HFFc6 (cell line): Measurements from ENCODE around the gene CFAP107. TPM values are rescaled to one million over a fixed set of nuclear protein-coding genes. Genes with fewer than 3 reads are reported as not detected.

ENCODE experiments used
- DNase-seq: peaks from one replicate; pipeline ENCODE4 v3.0.0-alpha.2; 2018
- H3K27ac Mint-ChIP-seq: 2 replicates; pipeline ENCODE4 v1.8.0; 2020; ENCODE audit warnings: mild to moderate bottlenecking, mixed read lengths
- H3K27me3 Mint-ChIP-seq: 2 replicates; pipeline ENCODE4 v1.8.0; 2021; ENCODE audit warnings: mild to moderate bottlenecking, moderate library complexity, mixed read lengths; ENCODE audit not compliant: insufficient read depth
- H3K36me3 Mint-ChIP-seq: 2 replicates; pipeline ENCODE4 v1.8.0; 2021; ENCODE audit warnings: low read depth, mixed read lengths
- H3K4me1 Mint-ChIP-seq: 2 replicates; pipeline ENCODE4 v1.8.0; 2020; ENCODE audit warnings: low read depth, mixed read lengths
- H3K4me3 Mint-ChIP-seq: 2 replicates; pipeline ENCODE4 v1.8.0; 2020; ENCODE audit warnings: mild to moderate bottlenecking, moderate library complexity, mixed read lengths
- H3K9me3 Mint-ChIP-seq: 2 replicates; pipeline ENCODE4 v1.8.0; 2020; ENCODE audit warnings: mild to moderate bottlenecking, mixed read lengths
- total RNA-seq, 6 experiments: library from RNA; stranded (reverse); fragmentation: NEBNext Ultra II Directional; extraction: Animal tissue kit (Norgen Biotek cat#: 25700); gene quantifications; 2 replicates in 1 of 6; 3 replicates in 5 of 6; pipeline ENCODE4 v1.2.3, GENCODE V29; 2021
- TF ChIP-seq, protein P1 (sequence below): fragments of 200-600 bp; sonication (generic); IDR thresholded peaks from 2 replicates; pipeline ENCODE4 v1.5.0; 2021; ENCODE audit warnings: antibody characterized with exemption, mild to moderate bottlenecking

Gene CFAP107
- total RNA-seq, 6 experiments from 2014 or later: not detected

GRCh38 chr1:12798911-12799310 is 52.9 kb downstream of the CFAP107 start:
- Mint-ChIP-seq H3K27me3 (no peaks in the 10 kb centered on the region), H3K4me3 (no peak overlapping the region), H3K27ac (no peak overlapping the region), H3K4me1 (no peaks in the 10 kb centered on the region), H3K36me3 (no peaks in the 10 kb centered on the region), H3K9me3 (peaks cover 33% of the 10 kb centered on the region)
- DNase-seq: no peak
- TF ChIP-seq, protein P1, sequence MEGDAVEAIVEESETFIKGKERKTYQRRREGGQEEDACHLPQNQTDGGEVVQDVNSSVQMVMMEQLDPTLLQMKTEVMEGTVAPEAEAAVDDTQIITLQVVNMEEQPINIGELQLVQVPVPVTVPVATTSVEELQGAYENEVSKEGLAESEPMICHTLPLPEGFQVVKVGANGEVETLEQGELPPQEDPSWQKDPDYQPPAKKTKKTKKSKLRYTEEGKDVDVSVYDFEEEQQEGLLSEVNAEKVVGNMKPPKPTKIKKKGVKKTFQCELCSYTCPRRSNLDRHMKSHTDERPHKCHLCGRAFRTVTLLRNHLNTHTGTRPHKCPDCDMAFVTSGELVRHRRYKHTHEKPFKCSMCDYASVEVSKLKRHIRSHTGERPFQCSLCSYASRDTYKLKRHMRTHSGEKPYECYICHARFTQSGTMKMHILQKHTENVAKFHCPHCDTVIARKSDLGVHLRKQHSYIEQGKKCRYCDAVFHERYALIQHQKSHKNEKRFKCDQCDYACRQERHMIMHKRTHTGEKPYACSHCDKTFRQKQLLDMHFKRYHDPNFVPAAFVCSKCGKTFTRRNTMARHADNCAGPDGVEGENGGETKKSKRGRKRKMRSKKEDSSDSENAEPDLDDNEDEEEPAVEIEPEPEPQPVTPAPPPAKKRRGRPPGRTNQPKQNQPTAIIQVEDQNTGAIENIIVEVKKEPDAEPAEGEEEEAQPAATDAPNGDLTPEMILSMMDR: no peak

GRCh38 chr1:12799730-12800129 is 53.7 kb downstream of the CFAP107 start:
- H3K9me3 Mint-ChIP-seq: peaks cover 41% of the 10 kb centered on the region

GRCh38 chr1:12809933-12810332 is 63.9 kb downstream of the CFAP107 start:
- Mint-ChIP-seq H3K27ac (no peak overlapping the region), H3K4me1 (no peaks in the 10 kb centered on the region), H3K36me3 (no peaks in the 10 kb centered on the region), H3K9me3 (peaks cover 72% of the 10 kb centered on the region), H3K4me3 (no peak overlapping the region), H3K27me3 (peaks cover 2% of the 10 kb centered on the region; the same call in 1 of the 2 replicates)
- TF ChIP-seq, protein P1: no peak
- DNase-seq: no peak

More at GRCh38 chr1:12799730-12800129, 53.7 kb downstream of the CFAP107 start:
- no peak overlapping the region for H3K4me3 Mint-ChIP-seq
- TF ChIP-seq, protein P1: no peak
- H3K36me3 Mint-ChIP-seq: no peaks in the 10 kb centered on the region
- DNase-seq: no peak
- no peaks in the 10 kb centered on the region for H3K27me3 Mint-ChIP-seq
- no peak overlapping the region for H3K27ac Mint-ChIP-seq
- no peaks in the 10 kb centered on the region for H3K4me1 Mint-ChIP-seq

DNA sequence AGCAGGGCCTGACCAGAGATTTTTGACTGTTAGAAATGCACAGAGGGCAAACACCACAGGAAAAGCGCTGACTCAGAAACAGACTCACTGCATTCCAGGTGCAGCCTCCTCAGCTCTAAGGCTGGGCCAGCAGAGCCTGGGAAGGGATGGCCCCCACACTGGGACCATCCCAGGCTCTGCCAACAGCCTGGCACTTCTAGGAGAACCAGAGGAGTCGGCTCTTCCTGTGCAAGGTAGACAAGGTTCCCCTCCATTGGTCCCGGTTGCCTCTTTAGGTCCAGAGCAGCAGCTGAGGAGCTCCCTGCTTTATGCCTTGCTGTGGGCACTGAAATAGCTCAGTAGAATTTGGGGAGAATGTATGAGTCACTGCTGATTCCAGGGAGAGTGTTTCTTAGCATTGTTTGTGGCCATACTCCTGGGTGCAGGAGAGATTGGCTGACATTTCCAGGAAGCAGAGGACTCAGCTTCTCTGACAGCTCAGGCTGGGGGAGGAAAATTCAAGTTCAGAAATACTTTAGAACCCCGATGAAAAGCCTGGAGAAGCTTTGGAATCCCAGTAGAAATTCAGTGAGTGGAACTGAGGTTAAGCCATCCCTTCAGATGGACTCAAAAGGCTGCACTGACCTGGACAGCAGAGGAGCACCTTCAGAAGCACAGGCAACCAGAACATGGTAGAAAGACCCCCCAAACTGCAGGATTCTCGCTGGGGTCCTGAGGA is 64.8 kb downstream of the CFAP107 start:
- TF ChIP-seq, protein P1: no peak
- no peak overlapping the region for H3K4me3 Mint-ChIP-seq
- peaks cover 2% of the 10 kb centered on the region; the same call in 1 of the 2 replicates for H3K27me3 Mint-ChIP-seq
- peaks cover 69% of the 10 kb centered on the region for H3K9me3 Mint-ChIP-seq
- H3K4me1 Mint-ChIP-seq: no peaks in the 10 kb centered on the region
- DNase-seq: no peak
- no peaks in the 10 kb centered on the region for H3K36me3 Mint-ChIP-seq
- H3K27ac Mint-ChIP-seq: no peak overlapping the region

DNA sequence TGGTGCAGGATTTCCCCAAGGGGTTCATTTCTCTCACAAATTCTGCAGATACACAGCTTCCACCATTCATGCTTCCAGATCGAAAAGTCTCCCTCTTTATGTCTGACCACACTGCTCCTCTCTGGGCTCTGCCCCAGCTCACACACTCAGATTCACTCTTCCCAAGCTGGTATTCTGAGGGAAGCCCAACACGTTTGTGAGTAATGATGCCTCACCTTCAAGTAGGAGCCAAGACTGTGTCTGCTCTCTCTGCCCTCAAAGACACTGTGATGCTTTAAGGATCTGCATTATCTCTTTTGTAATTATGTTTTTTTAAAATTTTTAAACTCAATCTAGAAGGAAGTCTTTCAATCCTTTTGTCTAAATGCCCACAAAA is 65.4 kb downstream of the CFAP107 start:
- H3K4me1 Mint-ChIP-seq: no peaks in the 10 kb centered on the region
- no peaks in the 10 kb centered on the region for H3K36me3 Mint-ChIP-seq
- peaks cover 63% of the 10 kb centered on the region for H3K9me3 Mint-ChIP-seq
- H3K27ac Mint-ChIP-seq: no peak overlapping the region
- H3K4me3 Mint-ChIP-seq: no peak overlapping the region
- TF ChIP-seq, protein P1: no peak
- peaks cover 2% of the 10 kb centered on the region; the same call in 1 of the 2 replicates for H3K27me3 Mint-ChIP-seq
- no peak for DNase-seq

Other genes with a start within 250 kb of the CFAP107 start
- 10 to 100 TPM in 4 of 6 experiments, 1 to 10 TPM in 2; 6.0 to 29.1 (median 27.1) TPM for gene DHRS3, start 128.0 kb upstream of the CFAP107 start, total RNA-seq
- not detected for gene AADACL4, start 102.1 kb upstream of the CFAP107 start, total RNA-seq
- gene AADACL3, start 30.1 kb upstream of the CFAP107 start, total RNA-seq: not detected
- gene PRAMEF12, start 27.5 kb downstream of the CFAP107 start, total RNA-seq: not detected
- not detected for gene PRAMEF1, start 45.2 kb downstream of the CFAP107 start, total RNA-seq
- not detected for gene PRAMEF11, start 85.2 kb downstream of the CFAP107 start, total RNA-seq
- not detected for gene HNRNPCL1, start 102.5 kb downstream of the CFAP107 start, total RNA-seq
- not detected for gene PRAMEF2, start 110.9 kb downstream of the CFAP107 start, total RNA-seq
- not detected for gene PRAMEF4, start 140.0 kb downstream of the CFAP107 start, total RNA-seq
- not detected for gene PRAMEF10, start 152.1 kb downstream of the CFAP107 start, total RNA-seq
- gene PRAMEF7, start 170.4 kb downstream of the CFAP107 start, total RNA-seq: not detected
- gene PRAMEF6, start 201.4 kb downstream of the CFAP107 start, total RNA-seq: not detected